ENCODE results near the gene INPP5K.

INPP5K gene

DNA sequence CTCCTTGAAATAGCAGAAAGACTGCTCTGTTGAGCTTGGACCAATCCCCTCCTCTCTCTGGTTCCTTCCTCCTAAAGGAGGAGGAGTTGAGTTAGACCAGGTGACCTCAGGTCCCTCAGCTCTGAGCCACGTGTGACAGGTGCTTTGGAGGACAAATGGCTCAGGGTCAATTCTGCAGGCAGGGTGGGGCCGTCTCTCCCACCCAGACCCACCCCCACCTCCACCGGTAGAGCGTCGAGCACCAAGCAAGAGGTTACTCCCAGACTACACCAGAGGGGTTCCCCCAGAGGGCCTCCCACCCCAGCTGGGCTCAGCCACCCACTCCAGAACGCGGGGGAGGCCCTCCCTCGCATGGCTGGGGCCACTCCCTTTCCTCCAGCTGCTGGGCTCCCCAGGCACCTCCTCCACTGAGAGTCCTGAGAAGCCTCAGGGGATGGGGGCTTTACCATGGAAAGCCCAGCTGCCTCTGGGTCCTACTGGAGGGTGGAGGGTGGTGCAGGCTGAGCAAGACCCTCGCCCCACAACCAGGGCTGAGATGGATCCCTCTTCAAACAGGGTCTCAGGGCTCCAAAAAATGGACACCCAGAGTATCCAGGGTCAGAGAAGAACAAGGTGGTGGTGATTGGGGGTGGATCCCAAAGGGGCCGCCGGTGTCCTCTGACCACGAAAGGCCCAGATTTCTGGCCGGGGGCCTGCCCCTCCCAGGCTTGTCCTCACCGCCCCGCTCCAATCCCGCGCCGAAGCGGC is 31.6 kb downstream of the INPP5K start:
- DNase-seq, result peak; percentile 21

GRCh38 chr17:1484060-1484535 is 32.3 kb downstream of the INPP5K start:
- no peak for DNase-seq

GRCh38 chr17:1482680-1483079 is 33.7 kb downstream of the INPP5K start:
- DNase-seq, result no peak

- no peak for DNase-seq
These were observed 34.7 kb downstream of the INPP5K start for GRCh38 chr17:1481736-1482135.

GRCh38 chr17:1480747-1481465 is 35.5 kb downstream of the INPP5K start:
- DNase-seq, result no peak

DNA sequence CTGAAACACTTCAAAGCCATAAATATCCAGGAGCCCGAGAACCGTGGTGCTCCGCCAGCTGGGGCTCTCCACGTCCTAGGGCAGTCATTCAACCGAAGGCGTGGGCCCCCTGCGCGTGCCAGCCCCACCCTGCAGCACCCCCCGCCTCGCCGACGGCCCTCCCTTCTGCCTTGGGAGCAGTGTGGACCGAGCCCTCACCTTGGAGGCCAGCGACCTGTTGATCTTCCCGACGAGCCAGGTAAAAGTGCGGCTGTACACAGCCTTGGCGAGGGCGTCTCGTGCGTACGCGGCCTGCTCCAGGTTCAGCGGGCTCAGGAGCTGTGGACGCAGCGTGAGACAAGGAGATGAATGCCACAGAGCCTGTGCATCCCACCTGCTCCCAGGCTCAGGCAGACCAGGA is 38.0 kb downstream of the INPP5K start:
- no peak for DNase-seq

DNA sequence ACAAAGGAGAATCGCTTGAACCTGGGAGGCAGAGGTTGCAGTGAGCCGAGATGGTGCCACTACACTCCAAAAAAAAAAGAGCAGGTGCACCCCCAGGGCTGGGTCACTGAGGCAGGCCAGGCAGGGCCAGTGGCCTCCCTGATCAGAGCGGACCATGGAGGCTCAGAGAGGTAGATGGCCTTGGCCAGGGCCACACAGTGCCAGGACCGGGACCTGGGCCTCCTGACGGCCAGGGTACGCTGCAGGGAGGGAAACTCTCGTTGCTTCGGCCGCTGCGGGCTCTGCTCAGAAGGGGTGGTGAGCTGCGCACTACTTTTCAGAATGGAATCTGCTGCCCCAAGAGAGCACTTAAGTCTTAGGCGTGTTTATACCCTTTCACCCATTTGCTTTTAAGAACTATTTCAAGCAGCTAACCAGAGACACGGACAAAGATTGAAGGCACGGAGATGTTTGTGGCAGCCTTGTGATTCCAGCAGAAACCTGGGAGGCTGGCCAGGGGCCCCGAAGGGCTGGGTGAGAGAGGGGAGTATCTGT is 41.0 kb downstream of the INPP5K start:
- DNase-seq, result no peak

DNA sequence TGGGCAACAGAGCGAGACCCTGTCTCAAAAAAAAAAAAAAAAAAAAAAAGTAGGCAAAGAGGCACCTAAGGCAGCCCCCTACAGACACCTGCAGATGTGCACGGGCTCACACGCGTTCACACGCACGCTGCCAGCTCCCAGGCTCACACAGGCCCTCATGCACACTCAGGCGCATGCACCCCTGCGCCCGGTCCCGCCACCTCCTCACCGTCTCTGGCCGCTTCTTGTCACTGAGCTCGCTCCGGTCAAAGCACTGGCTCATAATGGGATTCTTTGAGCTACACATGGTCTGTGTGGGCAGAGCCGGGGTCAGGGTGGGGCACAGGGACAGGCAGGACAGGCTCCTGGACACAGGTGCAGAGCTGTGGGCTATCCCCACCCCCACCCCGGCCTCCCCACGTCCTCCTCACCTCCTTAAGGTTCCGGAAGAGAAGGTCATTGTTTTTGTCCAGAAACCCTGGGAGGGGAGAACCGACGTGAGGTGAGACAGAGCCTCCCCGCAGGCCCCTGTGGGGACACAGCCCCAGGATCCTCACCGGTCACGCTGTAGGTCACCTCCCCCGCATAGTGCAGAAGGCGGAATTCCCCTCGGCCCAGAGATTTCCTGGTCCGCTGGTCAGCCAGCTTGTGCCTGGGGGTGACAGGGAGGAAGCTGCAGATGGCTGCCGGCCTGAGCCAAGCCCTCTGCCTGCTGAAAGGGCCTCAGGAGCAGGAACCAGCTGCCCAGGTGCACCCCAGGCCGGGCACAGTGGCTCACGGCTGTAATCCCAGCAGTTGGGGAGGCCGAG is 41.8 kb downstream of the INPP5K start:
- no peak for DNase-seq

- no peak for DNase-seq
These were observed 42.6 kb downstream of the INPP5K start for GRCh38 chr17:1473841-1474240.

DNA sequence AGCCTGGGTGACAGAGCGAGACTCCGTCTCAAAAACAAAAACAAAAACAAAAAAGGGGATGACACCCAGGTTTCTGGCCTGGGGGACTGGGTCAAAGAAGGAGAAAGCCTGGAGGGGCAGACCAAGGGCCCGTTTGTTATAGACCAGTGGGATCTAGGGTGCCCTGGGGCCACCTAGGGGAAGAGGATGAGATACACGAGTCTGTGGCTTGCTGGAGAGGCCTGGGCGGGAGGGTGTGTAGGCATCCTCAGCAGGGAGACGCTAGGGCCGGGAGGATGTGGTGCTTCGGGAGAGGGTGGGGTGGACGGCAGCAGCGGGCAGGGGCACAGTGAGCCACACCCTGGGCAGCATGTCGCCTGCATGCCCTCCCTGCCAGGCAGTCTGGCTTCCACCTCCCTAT is 43.2 kb downstream of the INPP5K start:
- DNase-seq, result no peak

DNA sequence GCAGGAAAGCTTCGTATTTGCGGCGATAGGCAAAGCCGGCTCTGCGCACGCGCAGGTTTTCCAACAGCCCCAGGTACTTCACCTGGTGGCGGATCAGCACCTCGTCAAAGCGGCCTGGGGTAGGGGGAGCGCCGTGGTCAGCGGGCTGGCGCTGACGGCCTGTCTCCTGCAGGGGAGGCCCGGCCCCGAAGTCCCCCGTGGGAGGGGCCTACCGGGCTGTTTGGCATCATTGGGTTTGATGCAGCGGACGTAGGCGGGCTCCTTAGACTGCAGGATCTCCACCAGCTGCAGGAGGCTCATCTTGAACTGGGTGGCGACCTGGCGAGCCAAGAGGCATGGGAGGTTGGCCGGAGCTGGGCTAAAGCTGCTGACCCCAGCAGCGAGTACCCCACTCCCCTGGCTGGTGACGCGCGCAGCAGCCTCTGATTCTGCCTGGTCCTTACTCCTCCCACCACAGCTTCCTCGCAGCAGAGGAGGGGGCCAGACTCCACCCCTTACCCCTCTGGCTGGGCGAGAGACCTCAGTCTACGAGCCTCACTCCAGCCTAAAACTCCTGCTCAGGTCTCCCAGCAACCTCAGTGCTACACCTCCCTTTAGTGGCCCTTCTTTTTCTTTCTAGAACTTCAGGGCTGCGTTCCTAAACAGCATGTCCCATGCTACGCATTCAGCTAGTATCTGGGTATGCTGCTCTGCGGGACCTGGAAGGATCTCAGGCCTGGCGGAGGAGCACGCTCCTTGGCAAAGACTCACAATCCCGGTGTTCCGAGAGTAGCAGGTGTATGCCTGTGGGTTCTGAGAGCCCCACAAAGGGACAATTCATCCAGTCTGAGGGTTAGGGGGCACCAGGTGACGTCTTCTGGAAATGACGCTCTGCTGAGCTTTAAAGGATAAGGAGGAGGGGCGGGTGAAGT is 44.2 kb downstream of the INPP5K start:
- DNase-seq, result no peak

GRCh38 chr17:1471490-1471889 is 44.9 kb downstream of the INPP5K start:
- DNase-seq, result no peak

DNA sequence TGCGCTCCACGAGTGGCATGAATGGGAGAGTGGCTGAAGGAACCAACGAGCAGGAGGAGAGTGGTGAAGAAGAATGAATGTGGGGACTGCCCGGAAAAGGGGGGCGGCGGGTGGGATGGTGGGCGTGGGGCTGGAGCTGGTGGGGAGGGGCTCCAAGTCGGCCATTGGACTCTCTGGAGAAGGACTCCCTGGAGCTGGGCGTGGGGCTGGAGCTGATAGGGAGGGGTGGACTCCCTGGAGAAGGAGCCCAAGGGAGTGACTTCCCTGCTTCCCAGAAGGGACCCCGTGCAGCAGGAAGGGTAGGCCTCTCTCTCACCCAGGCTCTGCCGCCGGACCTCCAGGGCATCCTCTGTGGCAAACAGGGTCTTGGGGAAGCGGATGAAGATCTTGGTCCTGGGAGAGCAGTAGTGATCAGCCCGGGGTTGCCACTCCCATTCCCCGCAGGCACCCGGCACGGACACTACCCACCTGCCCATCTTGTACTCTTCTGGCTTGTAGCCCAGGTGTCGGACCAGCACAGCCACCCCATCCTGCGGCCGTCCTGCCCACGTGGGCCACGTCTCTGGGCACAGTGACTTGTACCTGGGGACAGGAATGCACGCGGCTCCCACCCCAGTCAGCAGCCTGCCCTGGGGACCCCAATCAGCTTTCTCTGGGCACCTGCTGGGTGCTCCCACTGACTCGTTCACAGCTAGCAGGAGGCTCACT is 45.5 kb downstream of the INPP5K start:
- no peak for DNase-seq

DNA sequence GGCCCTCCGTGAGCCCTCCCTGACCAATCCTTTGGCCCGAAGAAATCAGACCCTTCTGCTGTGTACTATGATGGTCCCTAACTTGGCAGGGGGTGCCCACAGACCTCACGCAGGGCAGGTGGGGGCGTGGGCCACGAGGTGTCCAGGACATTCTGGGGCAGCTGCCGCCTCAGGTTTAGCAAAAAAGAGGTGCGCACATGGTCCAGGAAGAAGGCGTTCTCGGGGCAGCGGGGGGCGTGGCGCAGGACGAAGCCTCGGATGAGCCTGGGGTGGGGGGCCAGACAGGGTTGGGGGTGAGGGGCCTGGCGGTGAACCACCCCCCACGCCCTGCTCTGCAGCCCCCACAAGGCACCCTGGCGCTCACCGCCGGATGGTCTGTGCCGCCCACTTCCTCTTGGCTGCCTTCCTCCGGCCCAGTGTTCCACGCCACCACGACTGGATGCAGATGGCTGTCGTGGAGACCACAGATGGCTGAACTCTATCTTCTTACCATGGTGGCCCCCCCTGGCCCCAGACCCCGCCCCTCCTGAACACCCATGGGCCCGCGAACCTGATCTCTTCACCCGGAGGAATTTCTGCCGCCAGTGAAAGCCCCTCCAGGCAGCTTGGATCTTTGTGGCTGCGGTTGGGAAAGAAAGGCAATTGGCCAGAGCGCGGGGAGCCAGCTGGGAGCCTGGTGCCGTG is 46.2 kb downstream of the INPP5K start:
- no peak for DNase-seq

DNA sequence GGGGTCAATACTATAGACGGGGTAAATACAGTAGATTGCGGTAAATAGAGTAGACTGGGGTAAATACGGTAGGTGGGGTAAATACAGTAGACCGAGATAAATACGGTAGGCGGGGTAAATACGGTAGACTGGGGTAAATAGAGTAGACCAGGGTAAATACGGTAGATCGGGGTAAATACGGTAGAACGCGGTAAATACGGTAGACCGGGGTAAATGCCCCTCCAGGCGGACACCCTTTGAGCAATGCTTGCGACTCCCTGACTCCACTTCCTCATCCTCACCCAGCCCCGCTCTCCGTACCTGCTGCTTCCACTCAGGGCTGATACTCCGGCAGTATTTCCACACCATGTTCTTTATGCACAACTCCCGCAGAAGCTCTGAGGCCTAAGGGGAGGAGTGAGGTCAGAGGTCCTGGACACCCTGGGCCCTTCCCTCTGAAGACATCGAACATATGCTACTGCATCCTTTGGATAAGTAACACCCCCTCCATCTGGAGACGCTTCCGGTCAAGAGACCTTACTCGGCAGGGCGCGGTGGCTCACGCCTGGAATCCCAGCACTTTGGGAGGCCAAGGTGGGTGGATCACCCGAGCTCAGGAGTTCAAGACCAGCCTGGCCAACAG is 47.1 kb downstream of the INPP5K start:
- no peak for DNase-seq

DNA sequence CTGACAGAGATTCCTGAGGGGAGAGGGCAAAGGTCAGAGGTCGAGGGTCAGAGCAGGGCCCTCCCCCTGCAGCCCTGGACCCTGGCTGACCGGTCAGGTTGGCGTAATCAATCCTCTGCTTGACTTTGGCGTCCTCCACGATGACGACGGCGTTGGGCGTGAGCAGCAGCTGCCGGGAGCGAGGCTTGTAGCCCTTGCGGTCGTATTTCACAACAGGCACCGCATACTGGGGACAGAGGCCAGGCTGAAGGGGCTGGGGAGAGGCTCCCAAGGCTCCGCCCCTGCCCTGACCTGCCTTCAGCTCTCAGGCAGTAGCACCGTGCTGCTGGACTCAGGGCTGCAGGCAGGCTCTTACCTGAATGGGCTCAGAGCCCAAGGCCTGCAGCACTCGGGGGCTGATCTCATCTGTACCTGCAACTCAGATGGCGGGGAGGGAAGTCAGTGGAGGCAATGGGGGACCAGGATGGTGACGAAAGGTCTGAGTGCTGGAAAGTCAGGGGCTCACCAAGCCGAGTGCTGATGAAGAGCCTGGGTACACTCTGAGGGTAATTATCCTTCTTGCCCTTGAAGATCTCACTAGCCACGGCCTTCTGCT is 48.4 kb downstream of the INPP5K start:
- no peak for DNase-seq

GRCh38 chr17:1467258-1467657 is 49.2 kb downstream of the INPP5K start:
- no peak for DNase-seq

GRCh38 chr17:1464186-1464585 is 52.2 kb downstream of the INPP5K start:
- DNase-seq, result no peak

DNA sequence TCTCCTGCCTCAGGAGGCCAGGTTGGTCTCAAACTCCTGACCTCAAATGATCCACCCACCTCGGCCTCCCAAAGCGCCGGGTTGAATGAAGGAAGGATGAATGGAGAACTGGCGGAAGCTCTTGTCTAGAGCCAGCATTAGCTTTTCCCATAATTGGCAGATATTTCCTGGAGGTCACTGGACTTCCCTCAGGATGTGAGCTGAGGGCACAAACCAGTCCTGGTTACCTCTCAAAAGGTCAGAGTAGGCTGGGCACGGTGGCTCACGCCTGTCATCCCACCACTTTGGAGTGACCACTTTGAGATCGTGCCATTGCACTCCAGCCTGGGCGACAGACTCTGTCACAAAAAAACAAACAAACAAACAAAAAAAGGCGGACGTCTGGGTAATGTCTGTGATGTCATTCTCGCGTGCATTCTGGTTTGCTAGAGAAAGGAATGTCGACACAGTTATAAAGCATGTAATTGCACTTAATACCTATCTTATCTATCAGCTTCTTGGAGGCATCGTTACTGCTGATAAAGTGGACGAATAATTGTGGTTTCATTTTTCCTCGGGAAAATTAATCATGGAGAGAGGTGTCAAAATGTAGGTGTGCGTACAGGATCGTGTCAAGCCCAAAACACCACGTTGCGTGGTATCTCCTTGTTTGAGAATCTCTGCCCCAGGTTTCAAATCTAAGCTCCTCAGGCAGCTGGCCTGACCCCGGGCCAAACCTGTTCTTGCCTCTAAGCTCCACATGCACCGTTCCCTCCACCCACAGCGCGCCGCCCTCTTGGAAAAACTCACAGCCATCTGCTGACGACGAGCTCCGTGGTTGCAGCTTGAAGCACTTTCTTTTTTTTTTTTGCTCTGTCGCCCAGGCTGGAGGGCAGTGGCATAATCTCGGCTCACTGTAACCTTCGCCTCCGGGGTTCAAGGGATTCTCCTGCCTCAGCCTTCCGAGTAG is 54.0 kb downstream of the INPP5K start:
- DNase-seq, result no peak
